ENCODE measurements around the gene SKIL.

GRCh38 chr3:170424879-170425278 is 67.4 kb downstream of the SKIL start:
- TF ChIP-seq TAF1 (IDR thresholded peaks at IDR 0.05; ENCODE audit: low read depth) = no peak
- no peak for TF ChIP-seq EP300 (IDR thresholded peaks at IDR 0.05; ENCODE audit: borderline replicate concordance)
